NCI-H446 (cell line): ENCODE results near the gene MCF2L.
"Not testable (repeated sequence)": the region's sequence is repeated elsewhere in the genome, so short reads cannot be mapped to it uniquely, and the experiment has no call there.

Source experiments
- DNase-seq, 2 experiments: peaks; one replicate each; lab custom pipeline; 2025; lab: John Stamatoyannopoulos, UW

The MCF2L gene

GRCh38 chr13:113096745-113097305 is 127.8 kb downstream of the MCF2L start:
- no peak for DNase-seq

- DNase-seq: no peak
These were observed 128.6 kb downstream of the MCF2L start for GRCh38 chr13:113097651-113098050.

- DNase-seq: no peak
These were observed 129.2 kb downstream of the MCF2L start for GRCh38 chr13:113098162-113098732.

GRCh38 chr13:113099142-113099541 is 130.1 kb downstream of the MCF2L start:
- DNase-seq: no peak

GRCh38 chr13:113102302-113102701 is 133.3 kb downstream of the MCF2L start:
- not testable (repeated sequence) for DNase-seq

GRCh38 chr13:113102727-113103126 is 133.7 kb downstream of the MCF2L start:
- DNase-seq: no peak

GRCh38 chr13:113103646-113104045 is 134.6 kb downstream of the MCF2L start:
- DNase-seq: no peak

- no peak for DNase-seq
These were observed 136.3 kb downstream of the MCF2L start, which contains the start of gene F7 for GRCh38 chr13:113105032-113105920. F7 (plus strand) TSS chr13:113105791; CDS start chr13:113105842, 51 bp downstream.

GRCh38 chr13:113105921-113106452 is 137.0 kb downstream of the MCF2L start:
- no peak for DNase-seq

GRCh38 chr13:113106711-113107351 is 137.8 kb downstream of the MCF2L start:
- no peak for DNase-seq

GRCh38 chr13:113108521-113108920 is 139.5 kb downstream of the MCF2L start:
- not testable (repeated sequence) for DNase-seq

- no peak for DNase-seq
These were observed 140.4 kb downstream of the MCF2L start for GRCh38 chr13:113109151-113110047.

- DNase-seq: no peak
These were observed 141.2 kb downstream of the MCF2L start for GRCh38 chr13:113110048-113110851.

- no peak for DNase-seq
These were observed 141.9 kb downstream of the MCF2L start for GRCh38 chr13:113110852-113111315.

GRCh38 chr13:113111821-113112220 is 142.8 kb downstream of the MCF2L start:
- DNase-seq: not testable (repeated sequence)

- DNase-seq: not testable (repeated sequence)
These were observed 143.5 kb downstream of the MCF2L start for GRCh38 chr13:113112475-113112874.

GRCh38 chr13:113112893-113113845 is 144.2 kb downstream of the MCF2L start:
- no peak for DNase-seq

GRCh38 chr13:113113846-113114271 is 144.8 kb downstream of the MCF2L start:
- no peak for DNase-seq
